ENCODE results near the gene WWOX. TPM values are rescaled to one million over a fixed set of nuclear protein-coding genes. Genes with fewer than 3 reads are reported as not detected.

WWOX gene
- polyA plus RNA-seq, 4 donors: 4.9 to 15.8 (median 7.0) TPM

GRCh38 chr16:78987666-78988065 lies 888.2 kb downstream of the WWOX start:
- FAIRE-seq (no peak), DNase-seq (no peak)
- Histone ChIP-seq H3K36me3 (ENCODE audit: control insufficient read depth in 3 of 3, insufficient read depth in 2 of 3, low read depth in 1 of 3, low read length in 3 of 3) (no peaks in the 10 kb centered on the region), H3K4me3 (ENCODE audit: low read depth in 1 of 3, low read length in 3 of 3) (no peak overlapping the region), H3K27ac (ENCODE audit: low read depth in 1 of 3, low read length in 2 of 3) (no peak overlapping the region), H3K9me3 (ENCODE audit: control insufficient read depth in 2 of 2, insufficient read depth in 1 of 2, low read depth in 1 of 2, low read length in 1 of 2) (peaks cover 0 to 10% of the 10 kb centered on the region in 2 donors), H3K27me3 (ENCODE audit: control insufficient read depth in 3 of 3, insufficient read depth in 3 of 3, low read length in 3 of 3) (no peaks in the 10 kb centered on the region), H3K4me1 (ENCODE audit: control insufficient read depth in 3 of 3, insufficient read depth in 2 of 3, low read depth in 1 of 3, low read length in 2 of 3) (peaks cover 0 to 5% (median 0%) of the 10 kb centered on the region in 3 donors)
- WGBS, 3 donors: 82 to 90% (median 83%) methylated on average over 8 of the region's 8 CpGs

GRCh38 chr16:78988361-78988969 lies 889.0 kb downstream of the WWOX start:
- no peaks in the 10 kb centered on the region for H3K27me3 ChIP-seq (ENCODE audit: control insufficient read depth in 3 of 3, insufficient read depth in 3 of 3, low read length in 3 of 3)
- DNase-seq: no peak
- no peak overlapping the region for H3K27ac ChIP-seq (ENCODE audit: low read depth in 1 of 3, low read length in 2 of 3)
- H3K9me3 ChIP-seq (ENCODE audit: control insufficient read depth in 2 of 2, insufficient read depth in 1 of 2, low read depth in 1 of 2, low read length in 1 of 2): peaks cover 0 to 8% of the 10 kb centered on the region in 2 donors
- H3K4me1 ChIP-seq (ENCODE audit: control insufficient read depth in 3 of 3, insufficient read depth in 2 of 3, low read depth in 1 of 3, low read length in 2 of 3): peaks cover 0 to 5% (median 0%) of the 10 kb centered on the region in 3 donors
- no peaks in the 10 kb centered on the region for H3K36me3 ChIP-seq (ENCODE audit: control insufficient read depth in 3 of 3, insufficient read depth in 2 of 3, low read depth in 1 of 3, low read length in 3 of 3)
- no peak overlapping the region for H3K4me3 ChIP-seq (ENCODE audit: low read depth in 1 of 3, low read length in 3 of 3)
- 88 to 92% (median 88%) methylated on average over 9 of the region's 9 CpGs for WGBS, 3 donors
- no peak for FAIRE-seq

- Histone ChIP-seq H3K9me3 (ENCODE audit: control insufficient read depth in 2 of 2, insufficient read depth in 1 of 2, low read depth in 1 of 2, low read length in 1 of 2) (no peaks in the 10 kb centered on the region), H3K27ac (ENCODE audit: low read depth in 1 of 3, low read length in 2 of 3) (no peak overlapping the region), H3K4me3 (ENCODE audit: low read depth in 1 of 3, low read length in 3 of 3) (no peak overlapping the region), H3K36me3 (ENCODE audit: control insufficient read depth in 3 of 3, insufficient read depth in 2 of 3, low read depth in 1 of 3, low read length in 3 of 3) (no peaks in the 10 kb centered on the region), H3K4me1 (ENCODE audit: control insufficient read depth in 3 of 3, insufficient read depth in 2 of 3, low read depth in 1 of 3, low read length in 2 of 3) (peaks cover 0 to 5% (median 0%) of the 10 kb centered on the region in 3 donors), H3K27me3 (ENCODE audit: control insufficient read depth in 3 of 3, insufficient read depth in 3 of 3, low read length in 3 of 3) (no peaks in the 10 kb centered on the region)
- FAIRE-seq (no peak), DNase-seq (no peak)
- 67 to 86% (median 82%) methylated on average over 5 of the region's 5 CpGs for WGBS, 3 donors
Observed at GRCh38 chr16:78990309-78990701, 890.9 kb downstream of the WWOX start.

- FAIRE-seq (no peak), DNase-seq (no peak)
- no peak overlapping the region for H3K4me3 ChIP-seq (ENCODE audit: low read depth in 1 of 3, low read length in 3 of 3)
- peaks cover 0 to 5% (median 0%) of the 10 kb centered on the region in 3 donors for H3K4me1 ChIP-seq (ENCODE audit: control insufficient read depth in 3 of 3, insufficient read depth in 2 of 3, low read depth in 1 of 3, low read length in 2 of 3)
- no peaks in the 10 kb centered on the region for H3K9me3 ChIP-seq (ENCODE audit: control insufficient read depth in 2 of 2, insufficient read depth in 1 of 2, low read depth in 1 of 2, low read length in 1 of 2)
- WGBS, 3 donors: 43 to 63% (median 44%) methylated on average over 6 of the region's 6 CpGs
- H3K27ac ChIP-seq (ENCODE audit: low read depth in 1 of 3, low read length in 2 of 3): no peak overlapping the region
- no peaks in the 10 kb centered on the region for H3K27me3 ChIP-seq (ENCODE audit: control insufficient read depth in 3 of 3, insufficient read depth in 3 of 3, low read length in 3 of 3)
- no peaks in the 10 kb centered on the region for H3K36me3 ChIP-seq (ENCODE audit: control insufficient read depth in 3 of 3, insufficient read depth in 2 of 3, low read depth in 1 of 3, low read length in 3 of 3)
Observed at GRCh38 chr16:78992001-78992400, 892.5 kb downstream of the WWOX start.

GRCh38 chr16:78993346-78993745 lies 893.9 kb downstream of the WWOX start:
- Histone ChIP-seq H3K27me3 (ENCODE audit: control insufficient read depth in 3 of 3, insufficient read depth in 3 of 3, low read length in 3 of 3) (no peaks in the 10 kb centered on the region), H3K4me3 (ENCODE audit: low read depth in 1 of 3, low read length in 3 of 3) (no peak overlapping the region), H3K36me3 (ENCODE audit: control insufficient read depth in 3 of 3, insufficient read depth in 2 of 3, low read depth in 1 of 3, low read length in 3 of 3) (no peaks in the 10 kb centered on the region), H3K9me3 (ENCODE audit: control insufficient read depth in 2 of 2, insufficient read depth in 1 of 2, low read depth in 1 of 2, low read length in 1 of 2) (no peaks in the 10 kb centered on the region), H3K27ac (ENCODE audit: low read depth in 1 of 3, low read length in 2 of 3) (no peak overlapping the region), H3K4me1 (ENCODE audit: control insufficient read depth in 3 of 3, insufficient read depth in 2 of 3, low read depth in 1 of 3, low read length in 2 of 3) (peaks cover 0 to 5% (median 0%) of the 10 kb centered on the region in 3 donors)
- DNase-seq (peak; percentile 75 to 79), FAIRE-seq (no peak)
- 20 to 45% (median 30%) methylated on average over 12 of the region's 12 CpGs for WGBS, 3 donors

- WGBS, 3 donors: 28 to 73% (median 44%) methylated on average over 15 of the region's 15 CpGs
- Histone ChIP-seq H3K27me3 (ENCODE audit: control insufficient read depth in 3 of 3, insufficient read depth in 3 of 3, low read length in 3 of 3) (no peaks in the 10 kb centered on the region), H3K9me3 (ENCODE audit: control insufficient read depth in 2 of 2, insufficient read depth in 1 of 2, low read depth in 1 of 2, low read length in 1 of 2) (no peaks in the 10 kb centered on the region), H3K4me3 (ENCODE audit: low read depth in 1 of 3, low read length in 3 of 3) (no peak overlapping the region), H3K4me1 (ENCODE audit: control insufficient read depth in 3 of 3, insufficient read depth in 2 of 3, low read depth in 1 of 3, low read length in 2 of 3) (peaks cover 0 to 5% (median 0%) of the 10 kb centered on the region in 3 donors), H3K27ac (ENCODE audit: low read depth in 1 of 3, low read length in 2 of 3) (no peak overlapping the region), H3K36me3 (ENCODE audit: control insufficient read depth in 3 of 3, insufficient read depth in 2 of 3, low read depth in 1 of 3, low read length in 3 of 3) (no peaks in the 10 kb centered on the region)
- FAIRE-seq: no peak
- DNase-seq: no peak
Observed at GRCh38 chr16:78994135-78994745, 894.8 kb downstream of the WWOX start.

- Histone ChIP-seq H3K36me3 (ENCODE audit: control insufficient read depth in 3 of 3, insufficient read depth in 2 of 3, low read depth in 1 of 3, low read length in 3 of 3) (no peaks in the 10 kb centered on the region), H3K27ac (ENCODE audit: low read depth in 1 of 3, low read length in 2 of 3) (no peak overlapping the region), H3K9me3 (ENCODE audit: control insufficient read depth in 2 of 2, insufficient read depth in 1 of 2, low read depth in 1 of 2, low read length in 1 of 2) (no peaks in the 10 kb centered on the region), H3K27me3 (ENCODE audit: control insufficient read depth in 3 of 3, insufficient read depth in 3 of 3, low read length in 3 of 3) (no peaks in the 10 kb centered on the region), H3K4me1 (ENCODE audit: control insufficient read depth in 3 of 3, insufficient read depth in 2 of 3, low read depth in 1 of 3, low read length in 2 of 3) (peaks cover 0 to 5% (median 0%) of the 10 kb centered on the region in 3 donors), H3K4me3 (ENCODE audit: low read depth in 1 of 3, low read length in 3 of 3) (no peak overlapping the region)
- no peak for FAIRE-seq
- WGBS, 3 donors: 80 to 87% (median 86%) methylated on average over 3 of the region's 3 CpGs
- no peak for DNase-seq
Observed at GRCh38 chr16:78995441-78995840, 896.0 kb downstream of the WWOX start.

- Histone ChIP-seq H3K36me3 (ENCODE audit: control insufficient read depth in 3 of 3, insufficient read depth in 2 of 3, low read depth in 1 of 3, low read length in 3 of 3) (no peaks in the 10 kb centered on the region), H3K27ac (ENCODE audit: low read depth in 1 of 3, low read length in 2 of 3) (no peak overlapping the region), H3K4me1 (ENCODE audit: control insufficient read depth in 3 of 3, insufficient read depth in 2 of 3, low read depth in 1 of 3, low read length in 2 of 3) (peaks cover 0 to 12% (median 0%) of the 10 kb centered on the region in 3 donors), H3K9me3 (ENCODE audit: control insufficient read depth in 2 of 2, insufficient read depth in 1 of 2, low read depth in 1 of 2, low read length in 1 of 2) (no peaks in the 10 kb centered on the region), H3K27me3 (ENCODE audit: control insufficient read depth in 3 of 3, insufficient read depth in 3 of 3, low read length in 3 of 3) (no peaks in the 10 kb centered on the region), H3K4me3 (ENCODE audit: low read depth in 1 of 3, low read length in 3 of 3) (no peak overlapping the region)
- WGBS, 3 donors: 88 to 97% (median 96%) methylated on average over 16 of the region's 16 CpGs
- DNase-seq: no peak
- no peak for FAIRE-seq
Observed at GRCh38 chr16:78996790-78997189, 897.3 kb downstream of the WWOX start.
